ENCODE measurements around the gene MNAT1.

Gene MNAT1

DNA sequence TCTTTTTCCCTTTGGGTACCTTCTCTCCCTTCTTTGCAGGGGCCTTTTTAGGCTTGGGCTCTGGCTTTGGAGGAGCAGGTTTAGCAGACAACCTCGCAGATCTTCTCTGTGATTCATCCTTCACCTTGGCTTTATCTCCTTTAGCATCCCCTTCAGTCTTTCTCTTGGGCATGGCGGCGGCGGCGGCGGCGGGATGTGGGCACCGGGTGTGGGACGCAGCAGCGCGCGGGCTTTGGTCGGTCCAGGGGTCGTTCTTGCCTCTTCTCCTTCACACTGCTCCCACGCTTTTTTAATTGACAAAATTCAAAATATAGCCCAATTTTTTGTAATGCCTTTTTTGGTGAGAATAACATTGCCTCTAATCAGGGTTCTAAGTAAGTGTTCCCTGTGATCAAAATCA, 237.7 kb downstream of the MNAT1 start:
- no peak for DNase-seq

DNA sequence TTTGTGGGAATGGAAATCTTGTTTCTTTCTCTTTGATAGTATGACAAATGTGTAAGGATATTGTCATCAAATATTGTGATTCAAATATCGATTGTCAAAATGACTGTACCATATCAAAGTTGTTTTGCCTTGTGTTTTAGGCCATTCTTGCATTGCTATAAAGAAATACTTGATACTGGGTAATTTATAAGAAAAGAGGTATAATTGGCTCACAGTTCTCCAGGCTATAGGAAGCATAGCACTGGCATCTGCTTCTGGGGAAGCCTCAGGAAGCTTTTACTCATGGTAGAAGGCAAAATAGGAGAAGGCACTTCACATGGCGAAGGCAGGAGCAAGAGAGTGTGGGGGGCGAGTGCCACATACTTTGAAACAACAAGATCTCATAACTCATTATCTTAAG, 238.5 kb downstream of the MNAT1 start:
- DNase-seq = no peak

DNA sequence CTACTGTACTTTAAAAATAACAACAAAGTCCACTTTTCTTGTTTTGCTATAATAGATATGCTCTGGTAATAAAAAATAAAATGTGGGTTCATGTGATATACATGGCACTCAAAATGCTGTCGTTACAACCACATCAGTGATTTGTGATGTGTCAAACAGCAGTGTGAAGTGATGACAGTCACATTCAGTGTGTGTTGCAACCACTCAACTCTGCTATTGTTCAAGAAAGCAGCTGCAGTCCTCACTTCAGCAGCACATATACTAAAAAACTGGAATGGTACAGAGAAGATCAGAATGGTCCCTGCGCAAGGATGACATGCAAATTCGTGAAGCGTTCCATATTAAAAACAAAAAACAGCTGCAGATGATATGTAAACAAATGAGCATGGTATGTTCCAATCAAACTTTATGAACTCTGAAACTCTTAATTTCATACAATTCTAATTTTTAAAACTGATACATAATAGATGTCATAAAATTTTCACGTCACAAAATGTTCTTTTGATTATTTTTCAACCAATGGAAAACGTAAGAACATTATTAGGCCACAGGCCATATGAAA, 239.6 kb downstream of the MNAT1 start:
- no peak for DNase-seq

DNA sequence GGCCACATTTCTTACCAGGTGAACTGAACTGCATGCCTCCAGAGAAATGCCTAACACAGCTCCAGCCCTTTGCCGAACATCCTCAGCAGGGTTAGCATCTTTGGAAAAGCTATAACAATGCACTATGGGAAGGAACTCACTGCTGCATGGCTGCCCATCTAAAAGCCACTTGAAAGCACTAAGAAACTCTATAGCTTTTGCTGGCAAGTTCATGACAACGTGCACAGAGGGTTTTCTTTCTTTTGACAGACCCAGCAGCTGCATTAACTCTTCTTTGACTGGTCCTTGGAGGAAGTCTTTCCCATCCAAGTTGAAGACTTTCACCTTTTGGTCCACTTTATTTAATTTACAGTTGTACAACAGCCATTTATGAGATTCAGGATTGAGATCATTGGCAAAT, 241.0 kb downstream of the MNAT1 start:
- no peak for DNase-seq

DNA sequence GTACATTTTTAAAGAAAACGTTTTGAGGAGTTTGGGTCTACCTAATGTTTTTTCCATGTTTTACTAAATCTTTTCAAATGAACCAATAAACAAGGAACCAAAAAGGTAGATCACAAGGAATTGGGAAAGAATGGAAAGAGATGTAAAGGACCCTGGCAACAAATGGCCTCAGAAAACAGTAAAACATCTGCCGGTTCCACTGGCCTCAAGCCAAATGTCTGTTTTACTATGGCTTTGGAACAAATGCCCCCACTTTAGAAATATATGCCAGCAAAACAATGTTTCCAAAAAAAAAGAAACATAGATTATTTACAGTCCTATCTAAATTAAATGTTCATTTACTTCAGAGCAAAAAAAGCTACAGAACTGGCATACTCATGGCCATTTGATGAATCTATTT, 243.3 kb downstream of the MNAT1 start:
- DNase-seq = no peak

DNA sequence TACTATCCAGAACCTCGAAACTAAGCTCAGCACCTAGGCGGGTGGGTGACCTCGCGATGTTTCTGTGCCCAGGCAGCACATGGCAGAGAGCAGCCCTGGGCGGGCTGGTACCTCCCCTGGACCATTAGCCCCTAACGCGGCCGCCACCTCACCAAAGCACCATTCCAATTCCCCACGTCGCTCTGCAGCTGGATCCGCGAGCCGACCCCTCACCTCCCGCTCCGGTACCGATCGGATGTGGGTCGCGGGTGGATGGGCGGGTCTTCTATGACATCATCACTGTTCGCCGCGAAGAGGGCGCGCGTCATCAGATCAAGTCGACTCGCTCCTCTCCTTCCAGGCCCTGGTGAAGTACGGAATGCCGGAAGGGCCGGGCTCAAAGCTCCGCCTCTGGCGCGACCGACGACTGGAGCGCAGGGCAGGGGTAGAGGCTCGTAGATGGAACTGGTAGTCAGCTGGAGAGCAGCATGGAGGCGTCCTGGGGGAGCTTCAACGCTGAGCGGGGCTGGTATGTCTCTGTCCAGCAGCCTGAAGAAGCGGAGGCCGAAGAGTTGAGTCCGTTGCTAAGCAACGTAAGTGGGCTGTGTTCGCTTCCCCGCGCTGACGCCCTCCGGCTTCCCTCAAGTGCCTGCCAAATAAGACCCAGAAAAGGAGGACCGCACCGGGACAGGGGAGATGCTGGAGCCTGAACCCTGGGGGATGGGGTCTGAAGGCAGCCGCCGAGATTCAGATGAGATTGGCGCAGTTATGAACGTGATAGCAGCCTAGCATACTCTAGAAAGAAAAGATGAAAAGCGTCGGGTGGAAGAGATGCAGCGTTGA, 246.5 kb downstream of the MNAT1 start, which contains the start of the genes SLC38A6 and TRMT5:
TSS of gene SLC38A6 (plus strand) at position 435 of the 822 bp plus-strand sequence. CDS start at position 468, 33 bp downstream.
TSS of gene TRMT5 (minus strand) at position 269 of the 822 bp plus-strand sequence. CDS start at position 163, 106 bp downstream.
- peak; percentile 87 for DNase-seq

DNA sequence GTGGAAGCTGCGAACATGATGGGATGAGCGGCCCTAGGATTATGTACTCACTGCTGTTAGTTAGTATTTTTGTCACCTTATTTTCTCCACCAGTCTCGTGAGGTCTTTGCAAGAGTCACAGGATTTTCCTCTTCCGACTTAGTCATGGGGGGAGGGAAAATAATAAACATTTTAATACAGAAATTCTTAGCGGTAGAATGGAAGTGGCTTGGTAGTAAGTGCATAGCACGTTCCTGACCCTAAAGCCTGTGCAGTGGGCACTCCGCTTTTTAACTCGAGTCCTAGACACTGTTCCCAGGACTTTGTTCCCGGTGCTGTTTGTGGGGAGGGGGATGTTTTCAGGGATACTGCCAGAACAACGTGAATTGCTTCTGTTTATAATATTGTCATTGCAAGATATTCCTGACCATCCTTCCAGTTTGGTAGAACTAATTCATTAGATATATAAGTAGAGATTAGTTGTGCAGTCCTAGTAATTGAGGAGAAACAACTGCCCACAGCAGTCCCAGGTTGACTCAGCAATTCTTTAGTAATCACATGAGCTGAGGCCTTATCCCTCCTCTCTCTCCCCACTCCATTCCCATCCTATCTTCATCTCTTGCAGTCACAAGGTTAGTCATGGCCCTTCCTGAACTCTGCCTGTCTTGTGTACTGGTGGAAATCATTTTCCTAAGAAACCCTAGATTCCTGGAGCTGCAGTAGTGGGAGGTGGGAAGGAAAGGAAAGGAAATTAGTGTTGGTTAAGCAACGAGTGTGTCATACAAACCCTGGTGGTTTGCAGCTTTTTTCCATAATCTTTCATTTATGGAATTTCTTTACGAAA, 247.3 kb downstream of the MNAT1 start:
- no peak for DNase-seq

DNA sequence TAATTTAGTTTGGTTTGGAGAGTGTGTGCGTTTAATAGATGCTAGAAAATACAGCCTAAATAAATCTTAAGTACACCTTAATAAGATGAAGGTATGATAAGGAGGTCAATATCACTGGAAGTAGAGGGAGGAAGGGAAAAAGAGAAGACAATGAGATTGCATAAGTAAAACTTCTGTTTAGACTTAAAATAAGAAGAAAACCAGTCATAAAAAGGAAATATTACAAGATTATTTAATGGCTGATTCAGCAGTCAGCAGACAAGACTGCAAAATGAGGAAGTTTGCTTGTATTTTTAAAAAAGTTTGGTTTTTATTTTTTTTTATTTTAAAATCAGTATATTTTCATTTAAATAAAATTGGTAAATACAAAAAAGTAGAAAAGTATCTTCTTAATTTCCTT, 249.6 kb downstream of the MNAT1 start:
- DNase-seq = no peak

DNA sequence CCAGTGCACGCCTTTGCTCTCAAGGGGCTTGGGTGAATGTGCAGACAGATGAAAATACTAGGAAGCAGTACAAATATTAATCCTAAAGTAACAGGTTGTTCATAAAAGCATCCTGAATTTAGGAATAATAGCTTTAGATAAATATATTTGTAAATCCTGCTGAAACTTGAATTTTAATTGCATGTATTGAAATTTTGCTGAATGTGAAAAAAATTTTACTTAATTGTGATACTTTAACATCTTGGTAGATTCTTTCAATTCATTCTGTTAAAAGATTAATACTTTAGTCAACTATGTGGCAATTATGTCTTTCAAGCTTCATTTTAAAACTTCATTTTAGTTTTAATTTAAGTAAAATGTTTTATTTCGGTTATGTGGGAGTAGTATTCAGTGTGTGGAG, 251.9 kb downstream of the MNAT1 start:
- DNase-seq = no peak

DNA sequence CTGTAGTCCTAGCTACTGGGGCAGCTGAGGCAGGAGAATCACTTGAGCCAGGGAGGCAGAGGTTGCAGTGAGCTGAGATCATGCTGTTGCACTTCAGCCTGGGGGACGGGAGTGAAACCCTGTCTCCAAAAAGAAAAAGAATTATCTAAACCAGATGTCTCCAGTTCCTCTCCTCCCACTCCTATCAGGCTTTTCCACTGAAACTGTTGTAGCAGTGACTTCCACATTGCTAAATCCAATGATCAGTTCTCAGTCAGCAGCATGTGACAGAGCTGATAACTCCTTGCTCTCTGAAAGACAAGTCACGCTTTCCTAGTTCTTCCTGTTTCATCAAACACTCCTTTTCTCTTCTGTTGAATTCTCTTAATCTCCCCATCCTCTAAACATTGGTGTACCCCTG, 255.0 kb downstream of the MNAT1 start:
- no peak for DNase-seq

DNA sequence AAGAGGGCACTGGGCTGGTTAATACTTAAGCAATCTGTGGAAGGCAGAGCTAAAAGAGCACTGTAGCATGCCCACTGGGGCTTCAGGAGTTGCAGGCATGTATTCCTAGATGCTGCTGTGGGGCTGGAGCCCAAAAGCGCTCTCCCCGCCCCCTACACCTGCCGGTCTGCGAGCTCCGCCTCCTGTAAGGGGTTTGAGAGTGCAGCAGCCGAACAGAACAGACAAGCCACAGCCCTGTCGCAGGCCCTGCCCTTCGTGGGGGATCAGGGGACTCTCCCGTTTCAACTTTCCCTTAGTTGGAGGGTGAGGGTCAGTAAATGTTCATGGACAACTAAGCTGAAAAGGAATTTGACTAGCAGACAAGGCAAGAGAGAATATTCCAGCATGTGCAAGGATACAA, 264.1 kb downstream of the MNAT1 start:
- no peak for DNase-seq

DNA sequence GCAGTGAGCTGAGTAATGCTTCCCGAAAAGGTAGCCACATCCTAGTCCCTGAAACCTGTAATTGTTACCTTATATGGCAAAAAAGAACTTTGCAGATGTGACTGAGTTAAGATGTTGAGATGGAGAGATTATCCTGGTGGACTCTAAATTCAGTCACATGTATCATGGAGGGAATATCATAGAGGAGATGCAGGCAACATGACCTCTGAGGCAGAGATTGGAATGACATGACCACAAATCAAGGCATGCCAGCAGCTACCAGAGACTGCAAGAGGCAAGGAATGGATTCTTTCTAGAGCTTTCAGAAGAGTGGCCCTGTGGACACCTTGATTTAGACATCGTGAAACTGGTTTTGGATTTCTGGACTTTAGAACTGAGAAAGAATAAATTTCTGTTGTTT, 265.0 kb downstream of the MNAT1 start:
- DNase-seq = no peak

DNA sequence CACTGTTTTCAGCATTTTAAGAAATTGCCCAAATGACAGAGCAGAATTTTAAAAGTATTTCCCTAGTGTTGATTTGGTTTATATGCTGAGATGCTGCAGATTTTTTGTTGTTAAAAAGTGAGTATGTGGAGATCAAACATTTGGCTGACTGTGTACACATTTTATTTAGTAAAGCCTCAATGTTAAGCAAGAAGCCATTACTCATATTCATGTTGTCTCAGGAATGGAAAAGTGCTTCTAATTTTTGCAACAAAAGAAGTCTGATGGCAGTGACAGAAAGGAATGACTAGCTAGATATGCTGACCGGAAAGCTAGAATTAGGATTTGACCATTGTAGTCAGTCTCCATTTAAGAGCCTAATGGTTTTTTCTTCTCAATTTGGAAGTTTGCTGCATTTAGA, 269.0 kb downstream of the MNAT1 start:
- DNase-seq = no peak

DNA sequence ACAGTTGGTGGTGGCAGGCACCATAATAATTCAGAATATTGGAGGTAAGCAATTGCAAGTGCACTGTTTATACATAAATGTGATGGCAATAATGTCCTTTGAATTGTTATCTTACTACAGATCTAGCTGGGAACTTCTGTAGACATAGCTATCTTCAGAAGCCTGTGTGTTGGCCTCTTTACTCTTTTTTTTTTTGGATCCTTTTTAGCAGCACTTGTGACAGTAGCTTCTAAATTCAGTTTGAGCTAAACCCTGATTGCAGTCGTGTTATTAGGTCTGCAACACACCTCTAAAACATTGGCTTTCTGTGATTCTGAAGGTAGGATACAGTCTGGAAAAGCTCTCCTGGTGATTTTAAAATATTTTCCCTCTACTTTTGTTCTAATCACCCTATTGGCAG, 285.0 kb downstream of the MNAT1 start:
- no peak for DNase-seq

Data from stimulated activated CD4-positive, alpha-beta T cell treated with anti-CD3 and anti-CD28 coated beads, Interleukin-4, amount 100 ng/mL, for 1 hour (primary cell).